ENCODE results near the gene ARHGAP8. TPM values are rescaled to one million over a fixed set of nuclear protein-coding genes. Genes with fewer than 3 reads are reported as not detected.

Gene ARHGAP8
- total RNA-seq, 2 experiments from 2014 or later, result not detected

DNA sequence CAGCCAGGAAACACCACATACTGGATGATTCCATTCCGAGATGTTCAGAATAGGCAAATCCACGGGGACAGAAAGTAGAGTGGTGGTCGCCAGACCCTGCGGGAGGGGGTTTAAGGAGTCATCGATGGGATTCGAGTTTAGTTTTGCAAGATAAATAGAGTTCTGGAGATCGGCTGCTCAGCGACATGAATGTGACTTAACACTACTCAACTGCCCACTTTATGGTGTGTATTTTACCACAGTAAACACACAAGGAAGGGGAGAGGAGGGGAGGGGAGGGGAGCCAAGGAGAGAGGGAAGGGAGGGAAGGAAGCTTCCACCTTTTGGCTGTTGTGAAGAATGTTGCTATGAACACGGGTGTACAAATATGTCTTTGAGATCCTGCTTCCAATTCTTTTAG lies 10.4 kb upstream of the ARHGAP8 start:
- CTCF ChIA-PET (ENCODE audit: unreplicated experiment), result interaction anchor here (0.6 kb wide), 1 partner anchor 546 kb away, joined by 4 read pairs; no protein-coding TSS in a partner anchor
- no TSS peak for BruUV-seq (replicated peaks)
- H3K4me1 ChIP-seq (ENCODE audit: insufficient read depth, low read length, poor library complexity, severe bottlenecking), result no peaks in the 10 kb centered on the region

DNA sequence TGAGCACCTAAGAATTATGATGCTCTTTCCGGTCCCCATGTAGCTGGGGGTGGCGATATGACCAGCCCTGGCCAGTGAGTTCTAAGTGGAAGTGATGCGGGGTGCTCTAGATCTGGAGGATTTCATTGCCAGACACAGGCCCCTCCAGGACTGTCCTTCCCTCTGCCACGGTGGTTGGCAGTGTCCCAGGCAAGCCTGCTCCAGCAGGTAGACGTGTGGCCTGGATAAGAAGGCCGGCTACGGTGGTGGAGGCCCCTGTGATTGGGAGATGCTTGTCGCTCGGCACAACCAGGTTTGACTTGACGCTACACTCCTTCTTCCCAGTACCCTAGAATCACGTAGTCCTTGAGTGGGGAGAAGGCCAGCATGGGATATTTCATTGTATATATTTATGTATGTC lies 9.1 kb upstream of the ARHGAP8 start:
- intact Hi-C loops (cut with micrococcal nuclease; ENCODE audit: unreplicated experiment), result no loop called here
- BruUV-seq (replicated peaks), result no TSS peak
- H3K4me3 ChIP-seq (ENCODE audit: low read depth, low read length, poor library complexity, severe bottlenecking), result no peak overlapping the region
- no peaks in the 10 kb centered on the region for H3K4me1 ChIP-seq (ENCODE audit: insufficient read depth, low read length, poor library complexity, severe bottlenecking)
- H3K36me3 ChIP-seq (ENCODE audit: insufficient read depth, low read length), result no peaks in the 10 kb centered on the region
- no peak overlapping the region for H2AFZ ChIP-seq (ENCODE audit: low read length)
- no peaks in the 10 kb centered on the region for H3K9me2 ChIP-seq (ENCODE audit: insufficient read depth, low read length)
- no peak for DNase-seq (ENCODE audit: low spot score)
- H4K20me1 ChIP-seq (ENCODE audit: insufficient read depth, low read length), result no peaks in the 10 kb centered on the region
- H3K79me2 ChIP-seq (ENCODE audit: insufficient read depth, low read depth, low read length), result no peaks in the 10 kb centered on the region
- POLR2A ChIA-PET, result interaction anchor here (1.0 kb wide), 1 partner anchor 34 kb away, joined by 3 read pairs; no protein-coding TSS in a partner anchor
- CTCF ChIA-PET (ENCODE audit: unreplicated experiment), result no interaction called here
- no peak overlapping the region for H3K27ac ChIP-seq (ENCODE audit: low read depth, low read length, poor library complexity, severe bottlenecking)
- TF ChIP-seq EZH2phosphoT487 (IDR thresholded peaks at IDR 0.05; ENCODE audit: borderline replicate concordance, low read depth, low read length), result no peak
- TF ChIP-seq, protein P1, sequence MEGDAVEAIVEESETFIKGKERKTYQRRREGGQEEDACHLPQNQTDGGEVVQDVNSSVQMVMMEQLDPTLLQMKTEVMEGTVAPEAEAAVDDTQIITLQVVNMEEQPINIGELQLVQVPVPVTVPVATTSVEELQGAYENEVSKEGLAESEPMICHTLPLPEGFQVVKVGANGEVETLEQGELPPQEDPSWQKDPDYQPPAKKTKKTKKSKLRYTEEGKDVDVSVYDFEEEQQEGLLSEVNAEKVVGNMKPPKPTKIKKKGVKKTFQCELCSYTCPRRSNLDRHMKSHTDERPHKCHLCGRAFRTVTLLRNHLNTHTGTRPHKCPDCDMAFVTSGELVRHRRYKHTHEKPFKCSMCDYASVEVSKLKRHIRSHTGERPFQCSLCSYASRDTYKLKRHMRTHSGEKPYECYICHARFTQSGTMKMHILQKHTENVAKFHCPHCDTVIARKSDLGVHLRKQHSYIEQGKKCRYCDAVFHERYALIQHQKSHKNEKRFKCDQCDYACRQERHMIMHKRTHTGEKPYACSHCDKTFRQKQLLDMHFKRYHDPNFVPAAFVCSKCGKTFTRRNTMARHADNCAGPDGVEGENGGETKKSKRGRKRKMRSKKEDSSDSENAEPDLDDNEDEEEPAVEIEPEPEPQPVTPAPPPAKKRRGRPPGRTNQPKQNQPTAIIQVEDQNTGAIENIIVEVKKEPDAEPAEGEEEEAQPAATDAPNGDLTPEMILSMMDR (conservative IDR thresholded peaks at IDR 0.05; ENCODE audit: low read length), result no peak
- H3K4me2 ChIP-seq (ENCODE audit: low read length), result no peak overlapping the region
- H3K9me3 ChIP-seq (ENCODE audit: low read length), result no peaks in the 10 kb centered on the region

More for the DNA sequence above, 10.4 kb upstream of the ARHGAP8 start:
- no peak overlapping the region for H3K4me2 ChIP-seq (ENCODE audit: low read length)
- DNase-seq (ENCODE audit: low spot score), result no peak
- H3K36me3 ChIP-seq (ENCODE audit: insufficient read depth, low read length), result no peaks in the 10 kb centered on the region
- POLR2A ChIA-PET, result no interaction called here
- no peak overlapping the region for H3K27ac ChIP-seq (ENCODE audit: low read depth, low read length, poor library complexity, severe bottlenecking)
- no peak for TF ChIP-seq EZH2phosphoT487 (IDR thresholded peaks at IDR 0.05; ENCODE audit: borderline replicate concordance, low read depth, low read length)
- TF ChIP-seq, protein P1 (conservative IDR thresholded peaks at IDR 0.05; ENCODE audit: low read length), result no peak
- H3K9me2 ChIP-seq (ENCODE audit: insufficient read depth, low read length), result no peaks in the 10 kb centered on the region
- intact Hi-C loops (cut with micrococcal nuclease; ENCODE audit: unreplicated experiment), result no loop called here
- no peak overlapping the region for H2AFZ ChIP-seq (ENCODE audit: low read length)
- H3K4me3 ChIP-seq (ENCODE audit: low read depth, low read length, poor library complexity, severe bottlenecking), result no peak overlapping the region
- H3K79me2 ChIP-seq (ENCODE audit: insufficient read depth, low read depth, low read length), result no peaks in the 10 kb centered on the region
- H3K9me3 ChIP-seq (ENCODE audit: low read length), result no peaks in the 10 kb centered on the region
- no peaks in the 10 kb centered on the region for H4K20me1 ChIP-seq (ENCODE audit: insufficient read depth, low read length)

GRCh38 chr22:44743804-44744211 lies 8.6 kb upstream of the ARHGAP8 start:
- POLR2A ChIA-PET, result interaction anchor here (1.0 kb wide), 1 partner anchor 34 kb away, joined by 3 read pairs; no protein-coding TSS in a partner anchor
- DNase-seq (ENCODE audit: low spot score), result no peak
- H3K27ac ChIP-seq (ENCODE audit: low read depth, low read length, poor library complexity, severe bottlenecking), result no peak overlapping the region
- no peaks in the 10 kb centered on the region for H3K4me1 ChIP-seq (ENCODE audit: insufficient read depth, low read length, poor library complexity, severe bottlenecking)
- H3K9me3 ChIP-seq (ENCODE audit: low read length), result no peaks in the 10 kb centered on the region
- no peaks in the 10 kb centered on the region for H3K79me2 ChIP-seq (ENCODE audit: insufficient read depth, low read depth, low read length)
- no peak overlapping the region for H3K4me3 ChIP-seq (ENCODE audit: low read depth, low read length, poor library complexity, severe bottlenecking)
- intact Hi-C loops (cut with micrococcal nuclease; ENCODE audit: unreplicated experiment), result no loop called here
- CTCF ChIA-PET (ENCODE audit: unreplicated experiment), result no interaction called here
- no peaks in the 10 kb centered on the region for H4K20me1 ChIP-seq (ENCODE audit: insufficient read depth, low read length)
- H3K4me2 ChIP-seq (ENCODE audit: low read length), result no peak overlapping the region
- TF ChIP-seq, protein P1 (conservative IDR thresholded peaks at IDR 0.05; ENCODE audit: low read length), result no peak
- TF ChIP-seq EZH2phosphoT487 (IDR thresholded peaks at IDR 0.05; ENCODE audit: borderline replicate concordance, low read depth, low read length), result no peak
- no TSS peak for BruUV-seq (replicated peaks)
- no peaks in the 10 kb centered on the region for H3K9me2 ChIP-seq (ENCODE audit: insufficient read depth, low read length)
- no peak overlapping the region for H2AFZ ChIP-seq (ENCODE audit: low read length)
- no peaks in the 10 kb centered on the region for H3K36me3 ChIP-seq (ENCODE audit: insufficient read depth, low read length)
